T-cell (primary cell): ENCODE data around the gene EFCAB8. TPM values are rescaled to one million over a fixed set of nuclear protein-coding genes. Genes with fewer than 3 reads are reported as not detected.
A peak's percentile ranks its signal among the peaks of the same experiment; 100 is the strongest.

Experiments used
- ATAC-seq, 4 experiments: fragments of 200-7000 bp in 3 of 4; fragments of 150-1000 bp in 1 of 4; cut with Tn5 transposase; replicated peaks in 1 of 4; 1 replicate in 3 of 4; 2 replicates in 1 of 4; pipeline ENCODE4 v1.10.0; 2021; ENCODE audit warnings: moderate library complexity in 3 of 4, mild to moderate bottlenecking in 2 of 4, moderate number of reproducible peaks in 1 of 4
- CTCF ChIA-PET, 2 donors: fragments of 300-600 bp; sonication (Branson Sonifier 250); formaldehyde crosslinking; loops; one replicate each; lab custom pipeline; 2022; ENCODE audit warnings: antibody characterized with exemption in 2 of 2; lab: Charles Lee
- POLR2A ChIA-PET, 2 donors: fragments of 300-600 bp; sonication (Branson Sonifier 250); formaldehyde crosslinking; loops; one replicate each; lab custom pipeline; 2022; ENCODE audit warnings: antibody characterized with exemption in 2 of 2; lab: Charles Lee
- DNase-seq, 35 experiments: peaks; one replicate each; pipeline versions ENCODE4 v3.0.0 to v3.0.0-alpha.2; 2013 to 2023
- H3K27ac ChIP-seq: one replicate; pipeline ENCODE4 v1.5.1; 2013; ENCODE audit warnings: low read length
- H3K27me3 ChIP-seq, 2 experiments: replicated peaks in 1 of 2; 1 replicate in 1 of 2; 2 replicates in 1 of 2; pipeline versions ENCODE4 v1.6.1 to v1.7.0; 2013; ENCODE audit warnings: low read length in 1 of 2, mixed read lengths in 1 of 2; ENCODE audit not compliant: control insufficient read depth in 2 of 2, insufficient read depth in 2 of 2; ENCODE audit errors: extremely low read depth in 1 of 2
- H3K36me3 ChIP-seq, 2 donors: 1 replicate in 1 of 2; 2 replicates in 1 of 2; pipeline versions ENCODE4 v1.6.1 to v1.7.0; 2013; ENCODE audit warnings: low read length in 1 of 2; ENCODE audit not compliant: control insufficient read depth in 2 of 2, insufficient read depth in 1 of 2; ENCODE audit errors: extremely low read depth in 1 of 2
- H3K4me1 ChIP-seq, 2 experiments: 1 replicate in 1 of 2; 2 replicates in 1 of 2; pipeline versions ENCODE4 v1.6.1 to v1.7.0; 2013; ENCODE audit warnings: low read length in 2 of 2, mixed read lengths in 1 of 2; ENCODE audit not compliant: insufficient read depth in 2 of 2, control insufficient read depth in 1 of 2; ENCODE audit errors: extremely low read depth in 1 of 2
- H3K4me3 ChIP-seq, 2 donors: 1 replicate in 1 of 2; 2 replicates in 1 of 2; pipeline versions ENCODE4 v1.5.1 to v1.7.0; 2013; ENCODE audit warnings: mild to moderate bottlenecking in 2 of 2, low read length in 1 of 2, moderate library complexity in 1 of 2; ENCODE audit not compliant: control insufficient read depth in 1 of 2; ENCODE audit errors: extremely low read depth in 1 of 2
- H3K9me3 ChIP-seq: 2 replicates; pipeline ENCODE4 v1.7.0; 2013
- H3K27ac Mint-ChIP-seq, 2 donors: one replicate each; pipeline ENCODE4 v1.8.0; 2020 to 2021; ENCODE audit warnings: mild to moderate bottlenecking in 2 of 2, mixed read lengths in 2 of 2
- H3K27me3 Mint-ChIP-seq, 2 donors: one replicate each; pipeline ENCODE4 v1.8.0; 2021 to 2022; ENCODE audit warnings: mixed read lengths in 2 of 2
- H3K36me3 Mint-ChIP-seq: one replicate; pipeline ENCODE4 v1.8.0; 2021; ENCODE audit warnings: mixed read lengths
- H3K4me1 Mint-ChIP-seq, 3 donors: one replicate each; pipeline ENCODE4 v1.8.0; 2020 to 2022; ENCODE audit warnings: mixed read lengths in 3 of 3, mild to moderate bottlenecking in 1 of 3
- H3K4me3 Mint-ChIP-seq, 3 donors: one replicate each; pipeline ENCODE4 v1.8.0; 2020 to 2022; ENCODE audit warnings: mild to moderate bottlenecking in 3 of 3, mixed read lengths in 3 of 3, moderate library complexity in 3 of 3
- H3K9me3 Mint-ChIP-seq, 3 donors: one replicate each; pipeline ENCODE4 v1.8.0; 2020 to 2022; ENCODE audit warnings: mixed read lengths in 3 of 3
- whole genome bisulfite sequencing: methylation state at CpG from one replicate; pipeline ENCODE4 v1.1.5; 2013; ENCODE audit warnings: missing lambda C conversion rate; ENCODE audit not compliant: insufficient coverage; 5-methylcytosine and 5-hydroxymethylcytosine counted together
- total RNA-seq, 35 experiments: library from RNA in 6 of 35; stranded (reverse) in 6 of 35; fragments of 120-200 nt in 1 of 35; gene quantifications; one replicate each; pipeline versions ENCODE4 v1.2.1 to v1.2.4 and lab custom pipeline; 2013 to 2026

EFCAB8 gene
- total RNA-seq, 5 donors from 2014 or later (not counting 1 experiment from before 2014, with no cell fraction given): 0.80 to 1.5 (median 1.2) TPM

GRCh38 chr20:32908334-32909292 lies 49.9 kb downstream of the EFCAB8 start:
- H3K36me3 ChIP-seq: no peaks in the 10 kb centered on the region
- ChIA-PET POLR2A (no interaction called here), CTCF (no interaction called here)
- Mint-ChIP-seq H3K9me3 (no peaks in the 10 kb centered on the region), H3K36me3 (peaks cover 4% of the 10 kb centered on the region), H3K4me3 (no peak overlapping the region), H3K27ac (peak overlapping the region in 1 of 2 donors; percentile 48), H3K27me3 (no peaks in the 10 kb centered on the region), H3K4me1 (peaks cover 21 to 41% (median 27%) of the 10 kb centered on the region in 3 donors)
- no peaks in the 10 kb centered on the region for H3K27me3 ChIP-seq
- ATAC-seq (peak in 1 of 4 experiments; percentile 23), DNase-seq (peak in 9 of 35 experiments; percentile 9 to 40 (median 23))
- H3K9me3 ChIP-seq: no peaks in the 10 kb centered on the region
- H3K4me1 ChIP-seq: peaks cover 7 to 30% of the 10 kb centered on the region in 2 experiments
- H3K4me3 ChIP-seq: no peak overlapping the region
- no peak overlapping the region for H3K27ac ChIP-seq
- WGBS: 71% methylated on average over 18 of the region's 19 CpGs

- Mint-ChIP-seq H3K4me1 (peaks cover 18 to 39% (median 26%) of the 10 kb centered on the region in 3 donors), H3K27ac (peak overlapping the region in 1 of 2 donors; percentile 48), H3K4me3 (no peak overlapping the region), H3K27me3 (no peaks in the 10 kb centered on the region), H3K36me3 (peaks cover 6% of the 10 kb centered on the region), H3K9me3 (peaks cover 0 to 3% (median 0%) of the 10 kb centered on the region in 3 donors)
- Histone ChIP-seq H3K27me3 (no peaks in the 10 kb centered on the region), H3K4me3 (no peak overlapping the region), H3K4me1 (peaks cover 7 to 30% of the 10 kb centered on the region in 2 experiments), H3K9me3 (no peaks in the 10 kb centered on the region), H3K27ac (no peak overlapping the region), H3K36me3 (no peaks in the 10 kb centered on the region)
- CTCF ChIA-PET: no interaction called here
- DNase-seq (no peak), ATAC-seq (no peak)
- 100% methylated on average over 1 of the region's 9 CpGs for WGBS
- POLR2A ChIA-PET: no interaction called here
These were observed 50.7 kb downstream of the EFCAB8 start for GRCh38 chr20:32909451-32909850.

DNA sequence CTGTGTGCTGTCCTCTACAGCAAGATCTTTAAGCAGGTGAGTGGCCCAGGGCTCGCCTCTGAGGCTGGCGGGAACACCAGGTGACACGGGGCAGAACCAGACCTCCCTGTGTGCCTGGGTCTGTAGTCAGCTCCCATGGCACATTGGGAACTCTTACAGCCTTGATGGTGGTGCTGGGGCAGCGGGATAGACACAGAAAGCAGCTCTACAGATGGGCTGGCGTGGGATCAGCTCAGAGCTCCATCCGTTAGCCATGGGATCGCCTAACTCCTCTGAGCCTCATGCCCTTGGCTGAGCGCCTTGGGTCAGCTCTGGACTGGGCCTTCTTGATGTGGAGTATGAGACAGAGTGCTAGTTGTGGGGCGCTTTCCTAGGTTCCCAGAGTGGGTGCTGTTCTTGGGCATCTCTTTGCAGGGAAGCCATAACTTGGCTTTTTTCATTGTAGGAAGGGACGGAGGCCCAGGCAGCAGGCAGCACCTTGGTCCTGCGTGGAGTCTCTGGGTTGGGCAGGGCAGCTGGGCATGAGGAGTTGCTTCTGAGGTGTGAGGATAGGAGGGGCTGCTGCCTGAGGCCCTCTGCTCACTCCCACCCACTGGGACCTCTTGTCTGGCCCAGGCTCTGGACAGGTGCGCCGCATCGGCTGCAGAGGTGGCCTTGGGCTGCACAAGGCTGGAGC lies 51.3 kb downstream of the EFCAB8 start:
- H3K9me3 ChIP-seq: no peaks in the 10 kb centered on the region
- peaks cover 7 to 26% of the 10 kb centered on the region in 2 experiments for H3K4me1 ChIP-seq
- no peaks in the 10 kb centered on the region for H3K27me3 ChIP-seq
- peaks cover 15 to 35% (median 26%) of the 10 kb centered on the region in 3 donors for H3K4me1 Mint-ChIP-seq
- WGBS: 87% methylated on average over 9 of the region's 14 CpGs
- no peak overlapping the region for H3K4me3 ChIP-seq
- DNase-seq: no peak
- ChIA-PET POLR2A (no interaction called here), CTCF (interaction anchor here in 1 of 2 donors (0.7 kb wide), 1 partner anchor 30 kb away, joined by 4 read pairs; no protein-coding TSS in a partner anchor)
- H3K4me3 Mint-ChIP-seq: no peak overlapping the region
- H3K27ac ChIP-seq: no peak overlapping the region
- H3K27me3 Mint-ChIP-seq: no peaks in the 10 kb centered on the region
- no peaks in the 10 kb centered on the region for H3K36me3 ChIP-seq
- H3K36me3 Mint-ChIP-seq: peaks cover 10% of the 10 kb centered on the region
- peaks cover 0 to 8% (median under 1%) of the 10 kb centered on the region in 3 donors for H3K9me3 Mint-ChIP-seq
- H3K27ac Mint-ChIP-seq: no peak overlapping the region
- no peak for ATAC-seq

GRCh38 chr20:32911355-32911754 lies 52.6 kb downstream of the EFCAB8 start:
- Histone ChIP-seq H3K27me3 (no peaks in the 10 kb centered on the region), H3K9me3 (peaks cover 3% of the 10 kb centered on the region), H3K4me3 (no peak overlapping the region), H3K4me1 (peaks cover 2 to 18% of the 10 kb centered on the region in 2 experiments), H3K27ac (no peak overlapping the region), H3K36me3 (no peaks in the 10 kb centered on the region)
- DNase-seq (no peak), ATAC-seq (no peak)
- Mint-ChIP-seq H3K4me3 (no peak overlapping the region), H3K4me1 (peaks cover 7 to 27% (median 18%) of the 10 kb centered on the region in 3 donors), H3K9me3 (peaks cover 0 to 14% (median 5%) of the 10 kb centered on the region in 3 donors), H3K27me3 (no peaks in the 10 kb centered on the region), H3K36me3 (peaks cover 17% of the 10 kb centered on the region), H3K27ac (no peak overlapping the region)
- ChIA-PET POLR2A (no interaction called here), CTCF (no interaction called here)
- 85% methylated on average over 13 of the region's 13 CpGs for WGBS

GRCh38 chr20:32912688-32913087 lies 54.0 kb downstream of the EFCAB8 start:
- Histone ChIP-seq H3K36me3 (no peaks in the 10 kb centered on the region), H3K9me3 (peaks cover 3% of the 10 kb centered on the region), H3K4me3 (no peak overlapping the region), H3K27ac (no peak overlapping the region), H3K4me1 (peaks cover 2 to 10% of the 10 kb centered on the region in 2 experiments), H3K27me3 (peaks cover 0 to 2% of the 10 kb centered on the region in 2 experiments)
- H3K36me3 Mint-ChIP-seq: peaks cover 21% of the 10 kb centered on the region
- no peak overlapping the region for H3K4me3 Mint-ChIP-seq
- peaks cover 1 to 22% (median 13%) of the 10 kb centered on the region in 3 donors for H3K4me1 Mint-ChIP-seq
- CTCF ChIA-PET: no interaction called here
- peaks cover 0 to 19% (median 5%) of the 10 kb centered on the region in 3 donors for H3K9me3 Mint-ChIP-seq
- DNase-seq: no peak
- no peak overlapping the region for H3K27ac Mint-ChIP-seq
- no peak for ATAC-seq
- POLR2A ChIA-PET: no interaction called here
- H3K27me3 Mint-ChIP-seq: no peaks in the 10 kb centered on the region
- no CpG with 5 or more reads among the region's 1 CpG for whole genome bisulfite sequencing

GRCh38 chr20:32914031-32914430 lies 55.3 kb downstream of the EFCAB8 start:
- CTCF ChIA-PET: no interaction called here
- POLR2A ChIA-PET: no interaction called here

More at GRCh38 chr20:32914031-32914430, 55.3 kb downstream of the EFCAB8 start:
- no peak overlapping the region for H3K27ac Mint-ChIP-seq
- Histone ChIP-seq H3K27ac (no peak overlapping the region), H3K9me3 (peaks cover 3% of the 10 kb centered on the region), H3K4me3 (no peak overlapping the region), H3K36me3 (peaks cover 0 to 5% of the 10 kb centered on the region in 2 donors), H3K27me3 (peaks cover 0 to 2% of the 10 kb centered on the region in 2 experiments), H3K4me1 (peaks cover 0 to under 1% of the 10 kb centered on the region in 2 experiments)
- H3K4me1 Mint-ChIP-seq: peaks cover 0 to 11% (median 8%) of the 10 kb centered on the region in 3 donors
- peak in 1 of 35 experiments; percentile 1 for DNase-seq
- H3K27me3 Mint-ChIP-seq: no peaks in the 10 kb centered on the region
- no peak for ATAC-seq
- peaks cover 0 to 19% (median 5%) of the 10 kb centered on the region in 3 donors for H3K9me3 Mint-ChIP-seq
- H3K36me3 Mint-ChIP-seq: peaks cover 21% of the 10 kb centered on the region
- no CpG with 5 or more reads among the region's 1 CpG for WGBS
- H3K4me3 Mint-ChIP-seq: no peak overlapping the region
